ENCODE data around the gene NEK8. TPM values are rescaled to one million over a fixed set of nuclear protein-coding genes. Genes with fewer than 3 reads are reported as not detected.

The NEK8 gene
- total and polyA plus RNA-seq, 8 donors, result 2.5 to 9.7 (median 4.4) TPM

DNA sequence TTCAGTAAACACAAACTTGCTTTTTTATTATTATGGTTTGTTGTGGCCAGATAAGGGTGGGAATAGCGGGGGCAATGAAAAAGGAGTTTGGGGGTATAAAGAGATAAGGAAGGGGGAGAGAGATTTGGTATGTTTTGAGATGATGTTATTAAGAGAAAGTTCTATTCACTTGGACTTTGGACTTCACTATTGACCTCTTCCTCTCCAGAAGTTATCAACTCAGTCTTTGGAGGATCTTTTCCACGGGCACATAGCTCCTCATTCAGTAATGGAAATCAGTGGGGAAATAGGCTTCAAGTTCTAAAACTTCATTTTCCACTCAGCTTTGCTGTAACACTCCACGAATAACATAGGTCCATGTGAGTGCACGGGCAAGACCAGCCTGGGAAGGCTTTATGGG, 40.1 kb upstream of the NEK8 start:
- 83 to 88% methylated on average over 4 of the region's 4 CpGs for WGBS, 2 donors
- Histone ChIP-seq H3K27ac (no peak overlapping the region), H3K27me3 (no peaks in the 10 kb centered on the region), H3K4me1 (no peaks in the 10 kb centered on the region), H3K4me3 (no peak overlapping the region), H3K36me3 (peaks cover 5 to 77% (median 63%) of the 10 kb centered on the region in 3 donors), H3K9me3 (no peaks in the 10 kb centered on the region)
- FAIRE-seq, result no peak
- no peak for ATAC-seq
- TF ChIP-seq, protein P1, sequence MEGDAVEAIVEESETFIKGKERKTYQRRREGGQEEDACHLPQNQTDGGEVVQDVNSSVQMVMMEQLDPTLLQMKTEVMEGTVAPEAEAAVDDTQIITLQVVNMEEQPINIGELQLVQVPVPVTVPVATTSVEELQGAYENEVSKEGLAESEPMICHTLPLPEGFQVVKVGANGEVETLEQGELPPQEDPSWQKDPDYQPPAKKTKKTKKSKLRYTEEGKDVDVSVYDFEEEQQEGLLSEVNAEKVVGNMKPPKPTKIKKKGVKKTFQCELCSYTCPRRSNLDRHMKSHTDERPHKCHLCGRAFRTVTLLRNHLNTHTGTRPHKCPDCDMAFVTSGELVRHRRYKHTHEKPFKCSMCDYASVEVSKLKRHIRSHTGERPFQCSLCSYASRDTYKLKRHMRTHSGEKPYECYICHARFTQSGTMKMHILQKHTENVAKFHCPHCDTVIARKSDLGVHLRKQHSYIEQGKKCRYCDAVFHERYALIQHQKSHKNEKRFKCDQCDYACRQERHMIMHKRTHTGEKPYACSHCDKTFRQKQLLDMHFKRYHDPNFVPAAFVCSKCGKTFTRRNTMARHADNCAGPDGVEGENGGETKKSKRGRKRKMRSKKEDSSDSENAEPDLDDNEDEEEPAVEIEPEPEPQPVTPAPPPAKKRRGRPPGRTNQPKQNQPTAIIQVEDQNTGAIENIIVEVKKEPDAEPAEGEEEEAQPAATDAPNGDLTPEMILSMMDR (IDR thresholded peaks at IDR 0.05), result no peak
- intact Hi-C loops (cut with DNase I), result no loop called here
- DNase-seq, result no peak

DNA sequence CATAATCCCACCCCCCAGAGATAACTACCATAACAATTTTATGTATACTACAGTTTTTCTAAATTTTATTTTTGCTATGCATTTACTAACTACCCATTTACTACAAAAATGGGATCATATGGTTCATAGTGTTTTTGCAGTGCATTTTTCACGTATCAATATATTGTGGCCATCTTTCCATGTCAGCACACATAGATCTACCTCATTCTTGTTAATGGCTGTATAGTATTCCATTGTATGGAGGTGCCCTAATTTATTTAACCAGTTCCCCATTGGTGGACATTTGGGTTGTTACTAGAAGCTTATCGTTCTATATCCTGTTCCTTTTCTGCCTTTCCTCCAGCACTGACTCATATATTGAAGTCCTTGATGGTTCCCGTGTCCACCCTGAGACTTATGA, 39.6 kb upstream of the NEK8 start:
- H3K4me3 ChIP-seq, result no peak overlapping the region
- no peaks in the 10 kb centered on the region for H3K27me3 ChIP-seq
- no peak for ATAC-seq
- intact Hi-C loops (cut with DNase I), result no loop called here
- H3K36me3 ChIP-seq, result peaks cover 5 to 77% (median 66%) of the 10 kb centered on the region in 3 donors
- no peak overlapping the region for H3K27ac ChIP-seq
- no peak for DNase-seq
- H3K9me3 ChIP-seq, result no peaks in the 10 kb centered on the region
- WGBS, 2 donors, result 97 to 100% methylated on average over 3 of the region's 3 CpGs
- FAIRE-seq, result no peak
- no peaks in the 10 kb centered on the region for H3K4me1 ChIP-seq
- TF ChIP-seq, protein P1 (IDR thresholded peaks at IDR 0.05), result no peak

DNA sequence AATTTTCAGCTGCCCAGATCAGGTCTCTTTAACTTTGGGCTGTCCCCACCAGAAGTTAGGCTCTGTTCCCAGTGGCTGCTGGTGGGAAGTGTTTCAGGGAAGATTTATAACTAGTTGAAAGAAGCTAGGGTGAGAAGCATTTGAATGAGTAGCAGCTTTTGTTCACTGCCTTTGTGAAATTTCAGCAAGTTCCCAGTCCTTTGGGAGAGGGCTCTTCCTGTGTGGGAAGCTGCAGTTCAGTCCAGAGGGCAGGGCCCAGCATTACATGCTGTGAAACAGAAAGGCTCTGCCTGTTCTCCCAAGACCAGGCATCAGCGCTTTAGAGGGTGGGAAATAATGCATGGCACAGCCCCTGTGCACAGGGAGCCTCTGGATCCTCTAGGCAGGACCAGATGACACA, 34.7 kb upstream of the NEK8 start:
- ATAC-seq, result no peak
- H3K36me3 ChIP-seq, result peaks cover 9 to 79% (median 68%) of the 10 kb centered on the region in 3 donors
- WGBS, 2 donors, result 96 to 100% methylated on average over 1 of the region's 1 CpG

GRCh38 chr17:28698253-28698941, 30.2 kb upstream of the NEK8 start:
- peak; percentile 27 to 85 (median 69) for ATAC-seq
- no peak for DNase-seq
- Histone ChIP-seq H3K27ac (peak overlapping the region in 1 of 4 donors; percentile 5), H3K4me3 (no peak overlapping the region), H3K4me1 (no peaks in the 10 kb centered on the region), H3K9me3 (no peaks in the 10 kb centered on the region), H3K36me3 (peaks cover 9 to 91% (median 79%) of the 10 kb centered on the region in 3 donors), H3K27me3 (no peaks in the 10 kb centered on the region)
- 61 to 64% methylated on average over 6 of the region's 6 CpGs for WGBS, 2 donors
- no peak for FAIRE-seq
- TF ChIP-seq, protein P1 (IDR thresholded peaks at IDR 0.05), result no peak
- intact Hi-C loops (cut with DNase I), result no loop called here

More for the DNA sequence above, 34.7 kb upstream of the NEK8 start:
- Histone ChIP-seq H3K27me3 (no peaks in the 10 kb centered on the region), H3K9me3 (no peaks in the 10 kb centered on the region), H3K27ac (no peak overlapping the region), H3K4me3 (no peak overlapping the region), H3K4me1 (no peaks in the 10 kb centered on the region)
- FAIRE-seq (no peak), DNase-seq (no peak)
- intact Hi-C loops (cut with DNase I), result no loop called here
- TF ChIP-seq, protein P1 (IDR thresholded peaks at IDR 0.05), result no peak

DNA sequence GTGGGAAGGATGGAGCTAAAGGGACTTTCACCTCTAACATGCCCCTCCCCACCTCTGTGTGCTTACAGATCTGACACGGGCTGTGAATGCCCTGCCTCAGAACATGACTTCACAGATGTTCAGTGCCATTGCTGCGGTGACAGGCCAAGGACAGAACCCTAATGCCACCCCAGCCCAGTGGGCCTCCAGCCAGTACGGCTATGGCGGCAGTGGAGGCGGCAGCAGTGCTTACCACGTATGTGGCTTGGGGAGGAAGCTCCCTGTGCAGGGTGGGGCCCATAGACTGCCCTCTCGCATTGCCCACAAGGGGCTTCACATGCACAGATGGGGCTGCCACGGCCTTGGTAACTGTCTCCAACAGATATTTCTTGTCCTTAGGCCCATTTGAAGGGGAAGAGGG, 28.3 kb upstream of the NEK8 start:
- Histone ChIP-seq H3K9me3 (no peaks in the 10 kb centered on the region), H3K27me3 (no peaks in the 10 kb centered on the region), H3K36me3 (peaks cover 9 to 72% (median 61%) of the 10 kb centered on the region in 3 donors), H3K4me1 (no peaks in the 10 kb centered on the region), H3K4me3 (no peak overlapping the region), H3K27ac (no peak overlapping the region)
- WGBS, 2 donors, result 82 to 85% methylated on average over 8 of the region's 8 CpGs
- FAIRE-seq (no peak), ATAC-seq (no peak), DNase-seq (no peak)
- intact Hi-C loops (cut with DNase I), result no loop called here
- TF ChIP-seq, protein P1 (IDR thresholded peaks at IDR 0.05), result no peak
